HG03460 (cell line): Measurements from ENCODE around the gene TMEM59.
"Not testable (repeated sequence)": the region's sequence is repeated elsewhere in the genome, so short reads cannot be mapped to it uniquely, and the experiment has no call there.

Source experiments
- ATAC-seq: cut with Tn5 transposase; IDR thresholded peaks from one replicate; pipeline ENCODE4 v1.9.1; 2021; ENCODE audit not compliant: unreplicated experiment

The TMEM59 gene, protein sequence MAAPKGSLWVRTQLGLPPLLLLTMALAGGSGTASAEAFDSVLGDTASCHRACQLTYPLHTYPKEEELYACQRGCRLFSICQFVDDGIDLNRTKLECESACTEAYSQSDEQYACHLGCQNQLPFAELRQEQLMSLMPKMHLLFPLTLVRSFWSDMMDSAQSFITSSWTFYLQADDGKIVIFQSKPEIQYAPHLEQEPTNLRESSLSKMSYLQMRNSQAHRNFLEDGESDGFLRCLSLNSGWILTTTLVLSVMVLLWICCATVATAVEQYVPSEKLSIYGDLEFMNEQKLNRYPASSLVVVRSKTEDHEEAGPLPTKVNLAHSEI

DNA sequence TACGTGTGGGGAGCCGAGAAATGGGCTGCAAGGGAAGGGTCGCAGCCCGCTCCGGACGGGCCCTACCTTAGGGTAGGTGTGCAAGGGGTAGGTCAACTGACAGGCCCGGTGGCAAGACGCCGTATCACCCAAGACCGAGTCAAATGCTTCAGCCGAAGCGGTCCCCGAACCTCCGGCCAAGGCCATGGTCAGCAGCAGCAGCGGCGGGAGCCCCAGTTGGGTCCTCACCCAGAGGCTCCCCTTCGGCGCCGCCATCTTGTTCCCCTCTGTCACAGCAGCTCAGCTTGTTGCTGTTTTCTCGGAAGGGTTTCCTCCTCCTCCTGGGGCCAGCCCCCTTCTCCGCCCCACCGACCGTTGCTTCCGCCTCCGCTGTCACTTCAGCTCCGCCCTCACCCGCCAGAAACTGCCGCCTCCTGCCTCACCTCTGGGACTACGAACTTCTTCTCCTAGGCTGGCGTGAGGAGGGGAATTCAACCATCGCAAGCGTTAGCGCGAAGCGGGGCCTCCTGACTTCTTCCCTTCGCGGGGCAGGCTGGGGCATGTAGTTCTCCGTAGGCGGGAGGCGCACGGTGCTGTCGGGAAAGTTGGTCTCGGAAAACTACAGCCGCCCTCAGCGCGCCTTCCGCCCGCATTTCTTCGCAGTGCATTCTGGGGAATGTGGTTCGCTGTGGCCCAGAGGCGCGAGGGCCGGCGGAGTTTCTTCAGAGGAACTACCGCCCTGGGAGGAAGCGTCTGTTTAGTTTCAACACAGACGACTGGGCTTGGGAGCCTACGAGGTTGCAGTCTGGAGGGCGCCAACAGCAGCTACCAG is at the start of gene TMEM59, which contains the start of gene TCEANC2:
TMEM59 (minus strand) TSS at position 271 of the 811 bp plus-strand sequence; CDS start at position 255, 16 bp downstream.
TCEANC2 (plus strand) TSS at position 675 of the 811 bp plus-strand sequence. CDS start 815 bp downstream, outside the sequence.
- ATAC-seq, result peak; percentile 89

DNA sequence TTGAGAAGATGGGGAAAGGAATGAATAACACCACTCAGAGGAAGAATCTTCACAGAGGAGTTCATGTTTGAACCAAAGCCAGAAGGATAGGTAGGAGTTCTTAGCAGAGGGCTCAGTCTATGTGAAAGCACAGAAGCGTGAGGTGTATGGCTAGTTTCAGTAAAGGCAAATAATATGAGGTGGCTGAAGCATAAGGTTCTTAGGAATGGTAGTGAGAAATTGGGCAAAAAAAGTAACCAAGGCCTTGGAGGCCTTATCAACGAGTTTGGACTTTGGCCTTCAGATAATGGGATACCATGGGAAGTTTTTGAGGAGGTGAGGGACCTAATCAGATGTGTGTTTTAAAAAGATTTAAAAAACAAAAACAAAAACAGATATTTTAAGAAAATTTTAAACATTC is 47.5 kb upstream of the TMEM59 start:
- no peak for ATAC-seq

DNA sequence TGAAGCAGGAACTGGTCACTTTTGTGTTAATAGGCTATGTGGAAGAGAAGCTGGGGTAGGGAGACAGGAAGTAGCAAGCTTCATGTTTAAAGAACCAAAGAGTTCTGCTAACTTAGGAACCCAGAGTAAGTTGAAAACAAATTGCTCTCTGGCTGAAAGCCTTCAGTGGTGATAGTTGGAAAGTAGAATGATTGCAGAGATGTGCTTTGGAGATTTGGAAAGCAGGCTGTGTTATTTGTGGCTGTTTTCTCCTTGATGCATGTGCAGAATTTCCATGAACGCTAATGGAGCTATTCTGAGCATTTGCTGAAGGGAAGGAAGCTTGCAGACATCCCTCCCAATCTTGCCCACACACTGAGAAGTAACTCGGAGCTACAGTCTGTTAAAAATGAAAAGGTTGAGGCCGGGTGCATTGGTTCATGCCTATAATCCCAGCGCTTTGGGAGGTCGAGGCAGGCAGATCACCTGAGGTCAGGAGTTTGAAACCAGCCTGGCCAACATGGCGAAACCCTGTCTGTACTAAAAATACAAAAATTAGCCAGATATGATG is 46.1 kb upstream of the TMEM59 start:
- ATAC-seq, result no peak

DNA sequence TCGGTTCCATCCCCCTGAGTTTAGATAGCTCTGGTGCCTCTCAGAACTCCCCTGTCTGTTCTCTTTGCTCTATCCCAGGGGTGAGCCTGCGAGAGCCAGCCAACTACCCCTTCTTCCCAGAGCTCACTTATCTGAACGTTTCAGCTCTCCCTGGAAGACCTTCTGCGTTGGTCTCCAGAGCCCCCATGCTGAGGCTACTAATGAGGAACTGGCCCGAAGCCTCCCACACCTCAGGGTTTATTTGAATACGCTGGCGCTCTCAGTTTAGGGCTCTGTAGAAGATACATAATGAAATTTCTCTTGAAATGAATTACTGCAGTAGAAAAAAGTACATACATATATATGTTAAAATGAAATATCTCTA is 43.9 kb upstream of the TMEM59 start:
- no peak for ATAC-seq

DNA sequence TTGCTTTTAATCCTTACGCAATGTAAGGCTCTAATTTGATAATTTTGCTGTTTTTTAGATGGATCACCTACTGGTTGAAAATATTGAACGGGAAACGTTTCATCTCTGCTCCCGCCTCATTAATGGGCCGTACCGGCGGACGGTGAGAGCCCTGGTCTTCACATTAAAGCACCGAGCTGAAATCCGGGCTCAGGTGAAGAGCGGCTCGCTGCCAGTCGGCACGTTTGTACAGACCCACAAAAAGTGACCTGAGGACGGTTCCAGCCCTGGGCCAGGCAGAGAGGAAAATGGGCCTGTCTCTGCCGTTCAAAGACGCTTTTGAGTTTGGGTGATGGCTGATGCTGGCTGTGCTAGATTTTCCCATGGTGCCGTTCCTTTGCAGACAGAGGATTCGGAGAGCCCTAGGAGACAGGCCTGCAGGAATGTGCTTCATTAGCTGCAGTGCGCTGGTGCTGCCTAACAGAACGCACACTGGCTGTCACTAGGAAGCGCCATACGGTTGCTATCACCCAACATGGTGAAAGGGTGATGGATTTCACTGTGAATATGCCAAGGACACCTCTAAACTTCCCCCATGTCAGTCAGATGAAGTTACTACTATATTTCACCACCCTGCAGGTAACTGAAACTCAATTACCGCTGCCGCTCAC is 43.3 kb upstream of the TMEM59 start:
- ATAC-seq, result no peak

DNA sequence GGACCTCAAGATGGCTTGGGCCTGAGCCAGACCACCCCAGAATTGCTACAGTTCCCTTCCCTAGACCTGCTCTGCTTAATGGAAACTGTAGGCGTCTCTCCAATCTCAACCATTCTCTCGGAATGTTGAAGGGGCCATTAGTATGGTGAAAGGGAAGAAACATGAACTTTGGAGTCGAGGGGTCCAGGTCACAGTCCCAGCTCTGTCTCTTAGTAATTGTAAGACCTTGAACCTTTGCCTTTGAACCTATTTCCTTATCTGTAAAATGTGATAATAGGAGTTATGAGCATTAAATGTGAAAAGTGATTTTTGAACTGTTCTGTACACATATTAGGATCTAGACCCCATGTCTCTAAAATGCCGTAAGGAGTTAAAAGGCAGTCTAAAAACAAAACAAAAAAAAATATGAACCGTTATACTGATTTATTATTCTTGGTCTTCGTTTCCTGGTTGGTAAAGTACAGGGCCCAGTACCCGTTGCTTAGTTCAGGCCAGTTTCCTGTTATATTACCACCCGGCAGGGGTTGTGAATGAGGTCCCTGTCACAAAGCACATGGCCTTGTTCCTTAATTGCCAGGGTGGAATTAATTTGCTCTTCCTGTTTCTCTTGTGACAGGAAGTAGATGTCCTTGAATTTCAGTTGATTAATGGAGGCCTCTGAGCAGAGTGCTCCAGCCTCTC is 42.7 kb upstream of the TMEM59 start:
- no peak for ATAC-seq

DNA sequence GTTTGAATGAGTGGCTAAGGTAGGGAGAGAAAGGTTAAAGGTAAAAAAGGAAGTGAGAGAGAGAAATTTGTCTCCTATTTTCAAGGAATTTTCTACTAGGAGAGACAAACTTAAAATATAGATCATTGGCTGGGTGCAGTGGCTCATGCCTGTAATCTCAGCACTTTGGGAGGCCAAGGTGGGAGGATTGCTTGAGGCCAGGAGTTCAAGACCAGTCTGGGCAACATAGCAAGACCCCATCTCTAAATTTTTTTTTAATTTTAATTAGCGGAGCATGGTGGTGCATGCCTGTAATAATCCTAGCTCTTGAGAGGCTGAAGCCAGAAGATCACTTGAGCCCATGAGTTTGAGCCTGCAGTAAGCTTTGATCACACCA is 41.7 kb upstream of the TMEM59 start:
- ATAC-seq, result not testable (repeated sequence)

DNA sequence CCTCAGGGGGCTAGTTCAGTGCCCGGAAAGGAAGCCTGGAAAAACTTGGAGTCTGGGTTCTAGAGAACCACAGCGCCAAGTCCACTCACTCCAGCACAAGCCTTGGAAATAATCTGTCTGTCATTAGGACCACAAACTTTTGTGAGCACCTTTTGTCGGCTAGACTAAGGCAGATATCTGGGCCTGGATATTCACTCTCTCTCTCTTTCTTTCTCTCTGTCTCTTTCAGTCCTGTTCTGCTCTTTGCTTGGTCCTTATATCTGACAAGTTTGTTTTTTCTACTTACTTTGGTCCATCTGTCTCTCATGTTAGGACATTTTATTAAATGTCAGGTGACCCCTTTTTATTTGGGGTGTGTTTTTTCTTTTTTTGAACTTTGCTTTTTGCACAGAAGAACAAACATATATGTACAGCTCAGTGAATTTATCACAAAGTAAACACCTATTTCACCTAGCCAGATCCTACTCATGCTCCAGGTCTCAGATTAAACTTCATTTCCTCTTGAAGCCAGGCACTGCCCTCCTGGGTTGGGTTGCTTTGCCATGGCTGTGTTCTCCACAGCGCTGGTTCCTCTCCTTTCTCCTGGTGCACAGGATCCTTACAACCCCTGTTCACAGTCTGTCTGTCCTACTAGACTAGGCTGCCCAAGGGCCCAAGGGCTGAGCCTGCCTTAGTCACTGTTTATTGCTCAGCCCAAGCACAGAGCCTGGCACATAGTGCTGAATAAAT is 41.2 kb upstream of the TMEM59 start:
- ATAC-seq, result no peak

DNA sequence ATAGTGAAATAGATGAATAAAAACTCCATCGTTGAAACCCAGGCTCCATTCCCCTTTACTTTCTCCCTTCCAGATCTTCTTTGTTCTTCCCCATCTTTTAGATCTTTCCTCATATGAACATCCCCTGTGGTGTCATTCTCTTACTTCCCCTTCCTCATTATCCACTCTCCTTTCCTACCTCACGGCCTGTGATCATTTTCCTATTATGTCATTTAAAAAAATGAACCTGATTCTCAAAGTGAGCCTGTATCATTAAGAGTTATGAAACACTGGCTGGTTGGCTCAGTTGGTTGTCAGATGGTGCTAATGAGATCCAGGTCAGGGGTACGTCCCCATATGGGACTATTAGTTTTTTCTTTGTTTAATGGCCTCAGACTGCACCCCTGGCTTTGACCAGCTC is 38.7 kb upstream of the TMEM59 start:
- no peak for ATAC-seq

DNA sequence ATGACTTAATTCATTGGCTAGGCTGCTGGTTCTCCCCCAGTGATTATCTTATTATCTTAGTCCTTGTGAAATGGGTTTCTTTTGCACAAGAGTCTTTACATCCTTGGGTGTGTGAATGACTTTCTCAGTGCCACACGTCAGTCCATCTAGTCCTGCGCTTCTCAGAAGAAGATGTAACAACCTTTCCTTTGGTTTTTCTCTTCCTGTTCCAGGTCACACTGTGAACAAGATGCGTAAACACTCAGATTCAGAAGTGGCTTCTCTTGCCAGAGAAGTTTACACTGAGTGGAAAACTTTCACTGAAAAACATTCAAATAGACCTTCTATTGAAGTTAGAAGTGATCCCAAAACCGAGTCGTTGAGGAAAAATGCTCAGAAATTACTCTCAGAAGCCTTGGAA is 35.4 kb upstream of the TMEM59 start:
- ATAC-seq, result no peak

DNA sequence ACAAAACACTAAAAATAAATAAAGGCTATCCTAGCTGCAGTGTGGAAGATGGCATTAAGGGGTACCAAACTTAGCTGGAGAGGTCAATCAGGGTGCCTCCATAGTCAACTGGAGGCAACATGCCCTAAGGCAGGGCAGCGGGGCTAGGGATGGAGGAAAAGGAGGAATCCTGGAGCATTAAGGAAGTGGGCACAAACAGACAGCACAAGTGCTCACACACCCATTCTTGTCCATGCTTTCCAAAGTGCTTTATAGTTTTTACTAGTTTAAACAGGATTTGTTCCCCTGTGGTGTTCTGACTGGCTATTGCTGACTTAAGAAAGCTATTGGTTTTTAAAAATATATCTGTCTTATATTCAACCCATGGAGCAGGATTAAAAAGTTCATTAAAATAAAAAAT is 33.8 kb upstream of the TMEM59 start:
- no peak for ATAC-seq

DNA sequence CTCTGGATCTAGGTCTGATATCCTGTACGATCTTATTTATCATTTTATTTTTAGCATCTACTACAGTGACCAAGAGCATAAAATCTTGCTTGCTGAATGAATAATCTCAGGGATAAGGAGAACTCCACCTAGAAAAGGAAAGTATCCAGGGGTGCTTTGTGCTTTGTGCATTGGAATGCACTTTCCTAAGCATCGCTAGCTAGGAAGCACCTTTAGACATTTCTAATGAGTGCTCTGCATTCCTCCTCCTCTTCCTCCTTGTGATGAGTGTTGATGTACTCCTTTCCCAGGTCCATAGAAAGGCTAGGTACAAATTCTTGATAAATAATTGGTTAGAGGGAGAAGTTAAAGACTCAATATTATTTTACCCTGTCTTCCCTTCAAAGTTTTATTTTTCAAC is 31.8 kb upstream of the TMEM59 start:
- no peak for ATAC-seq

DNA sequence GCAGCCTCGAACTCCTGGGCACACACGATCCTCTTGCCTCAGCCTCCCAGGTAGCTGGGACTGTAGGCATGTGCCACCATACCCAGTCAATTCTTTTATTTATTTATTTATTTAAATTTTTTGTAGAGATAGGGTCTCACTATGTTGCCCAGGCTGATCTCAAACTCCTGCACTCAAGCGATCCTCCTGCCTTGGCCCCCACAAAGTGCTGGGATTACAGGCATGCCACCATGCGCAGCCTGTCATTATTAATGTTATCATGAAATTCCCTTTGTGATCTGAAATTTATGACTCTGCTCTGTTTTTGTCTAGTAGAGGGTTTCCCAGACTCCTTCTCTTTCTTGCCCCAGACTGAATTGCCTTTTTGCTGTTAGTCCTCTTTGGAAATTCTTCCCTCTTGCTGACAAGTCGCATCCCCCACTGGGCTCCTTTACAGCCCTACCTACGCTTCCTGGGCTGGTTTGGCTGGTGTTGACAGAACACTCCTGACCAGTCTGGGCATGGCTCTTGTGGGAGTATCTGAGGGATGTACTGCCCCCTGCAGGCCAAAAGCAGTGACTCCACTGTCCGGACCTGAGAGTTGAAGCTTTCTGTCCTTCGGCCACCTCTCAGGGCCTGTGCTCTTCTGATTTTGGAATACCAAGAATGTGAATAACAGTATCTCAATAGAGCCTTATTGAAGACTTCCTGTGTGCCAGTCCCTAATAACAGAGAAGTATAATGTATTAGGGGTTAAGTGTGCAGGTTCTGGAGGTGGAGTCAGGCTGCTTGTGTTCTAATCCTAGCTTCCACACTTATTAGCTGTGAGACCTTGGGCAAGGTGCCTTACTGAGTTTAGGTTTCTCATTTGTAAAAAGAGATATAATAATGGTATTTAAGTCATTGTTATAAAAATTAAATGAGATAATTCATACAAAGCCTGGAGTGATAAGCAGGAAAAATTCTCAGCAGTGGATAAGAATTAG is 28.6 kb upstream of the TMEM59 start:
- ATAC-seq, result peak; percentile 67

DNA sequence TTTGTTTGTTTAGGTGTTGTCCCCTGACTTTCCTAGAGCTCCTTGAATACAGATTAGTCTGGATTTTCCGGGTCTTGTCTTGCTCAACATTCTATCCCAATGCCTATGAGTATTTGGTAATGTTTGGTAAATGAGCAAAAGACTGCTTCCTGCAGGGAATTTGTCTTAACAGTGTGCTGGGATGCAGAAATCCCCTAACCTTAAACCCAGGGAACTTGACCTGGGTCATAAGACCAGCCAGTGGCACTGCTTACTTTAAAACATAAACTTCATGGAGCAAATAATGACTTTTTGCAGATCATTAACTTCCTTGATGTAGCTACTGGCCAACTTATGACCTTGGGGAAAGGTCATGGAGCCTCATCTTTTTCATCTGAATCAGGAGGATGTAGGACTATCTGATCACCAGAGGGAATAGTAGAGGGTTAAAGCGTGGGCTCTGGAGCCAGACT is 27.6 kb upstream of the TMEM59 start:
- ATAC-seq, result no peak

DNA sequence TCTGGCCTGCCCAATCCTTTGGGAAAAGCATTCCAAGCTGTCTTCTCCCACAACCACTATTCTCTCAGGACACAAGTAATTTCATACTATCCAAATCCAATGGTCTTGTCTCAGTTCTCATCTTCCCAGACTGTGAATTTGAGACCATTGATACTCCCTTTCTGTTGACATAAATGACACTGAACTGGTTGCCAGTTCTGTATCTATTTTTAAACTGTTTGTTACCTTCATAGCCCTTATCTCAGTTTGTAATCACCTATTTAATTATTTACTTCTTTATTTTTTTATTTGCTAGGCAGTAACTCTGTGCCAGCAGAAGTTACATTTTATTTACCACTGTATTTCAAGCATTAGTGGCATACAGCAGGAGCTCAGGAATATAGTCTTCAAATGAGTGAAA is 24.4 kb upstream of the TMEM59 start:
- ATAC-seq, result no peak

DNA sequence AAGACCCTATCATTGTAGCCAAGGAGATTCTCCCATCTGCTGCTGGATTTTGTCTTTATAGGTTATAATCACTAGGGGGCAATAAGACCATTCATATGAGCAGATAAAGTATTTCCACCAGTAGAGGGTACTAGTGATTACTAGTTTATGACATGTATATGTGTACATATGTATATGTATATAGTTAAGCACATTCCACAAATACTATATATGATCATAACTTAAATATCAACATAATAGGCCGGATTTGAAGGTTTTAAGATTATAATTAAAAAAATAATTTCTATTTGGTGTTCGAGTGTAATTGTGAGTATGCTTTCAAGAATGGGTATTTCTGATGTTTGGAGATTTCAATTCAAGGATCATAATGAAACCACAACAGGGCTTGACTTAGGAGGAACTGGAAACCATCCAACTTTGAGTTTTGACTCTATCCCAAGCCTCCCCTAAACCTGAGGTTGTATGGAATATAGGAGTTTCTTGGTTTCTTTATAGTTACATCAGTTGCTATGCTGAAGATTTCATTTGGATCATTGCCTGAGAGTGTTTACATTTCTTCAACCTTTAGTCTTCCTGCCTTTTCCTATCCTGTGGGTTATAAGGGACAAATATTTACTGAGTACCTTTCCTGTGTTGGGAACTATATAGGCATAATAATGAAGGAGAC is 17.3 kb upstream of the TMEM59 start:
- no peak for ATAC-seq

DNA sequence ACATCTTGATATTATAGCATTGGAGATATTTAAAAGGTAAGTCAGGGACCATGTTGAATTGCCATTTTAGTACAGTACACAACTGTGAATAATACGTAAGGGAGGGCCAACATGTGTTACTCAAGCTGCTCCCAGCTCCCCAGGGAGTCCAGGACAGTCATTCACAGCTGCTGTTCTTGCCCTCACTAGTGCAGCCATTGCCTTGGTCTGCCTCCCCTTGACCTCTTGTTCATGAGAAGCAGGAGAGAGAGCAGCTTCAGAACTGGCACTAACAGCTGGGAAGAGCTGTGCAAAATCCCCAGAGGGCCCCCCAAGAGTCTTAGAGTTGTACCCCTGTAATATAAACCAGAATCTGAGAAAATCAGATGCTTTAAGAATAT is 16.8 kb upstream of the TMEM59 start:
- no peak for ATAC-seq

DNA sequence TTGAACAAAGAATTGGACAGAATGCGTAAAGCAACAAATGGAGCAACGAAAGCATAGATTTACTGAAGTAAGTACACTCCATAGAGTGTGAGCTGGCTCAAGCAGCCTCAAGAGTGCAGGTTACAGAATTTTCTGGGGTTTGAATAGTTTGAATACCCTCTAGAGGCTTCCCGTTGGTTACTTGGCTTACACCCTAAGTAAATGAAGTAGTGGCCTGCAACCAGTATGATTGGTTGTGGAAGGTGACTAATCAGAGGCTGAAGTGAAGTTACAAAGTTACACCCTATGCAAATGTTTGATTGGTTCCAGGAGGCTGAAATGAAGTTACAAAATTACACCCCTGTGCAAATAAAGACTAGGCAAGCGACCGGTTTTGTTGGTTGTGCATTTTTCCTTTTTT is 11.3 kb upstream of the TMEM59 start:
- ATAC-seq, result no peak

DNA sequence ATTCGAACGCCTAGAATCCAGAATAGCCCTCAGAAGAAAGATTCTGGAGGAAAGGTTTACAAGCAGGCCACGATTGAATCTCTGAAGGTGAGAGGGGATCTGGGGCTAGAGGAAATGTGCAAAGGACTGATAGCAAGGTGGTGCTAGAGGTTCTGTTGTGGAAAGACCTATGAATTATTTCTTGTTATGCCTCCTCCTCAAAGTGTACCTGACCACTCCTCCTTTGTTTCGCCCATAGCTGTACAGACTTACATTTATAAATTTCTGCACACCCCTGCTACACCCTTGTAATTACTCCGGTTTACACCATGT is 1.4 kb upstream of the TMEM59 start:
- ATAC-seq, result no peak
